SK-N-MC (cell line): Measurements from ENCODE around the gene PTCSC3.
A peak's percentile ranks its signal among the peaks of the same experiment; 100 is the strongest.

Experiments
- DNase-seq: peaks from one replicate; pipeline ENCODE4 v3.0.0-alpha.2; 2011; ENCODE audit warnings: low read depth, low spot score
- H3K27ac ChIP-seq: fragments of 200-600 bp; sonication (generic); 2 replicates; pipeline ENCODE4 v1.5.1; 2016; ENCODE audit warnings: mixed run types
- H3K36me3 ChIP-seq: fragments of 200-600 bp; sonication (generic); 2 replicates; pipeline ENCODE4 v1.6.1; 2017; ENCODE audit warnings: antibody characterized with exemption, low read length, mixed read lengths; ENCODE audit not compliant: insufficient read depth
- H3K4me3 ChIP-seq: fragments of 200-600 bp; sonication (generic); 2 replicates; pipeline ENCODE4 v1.5.1; 2016
- H3K9ac ChIP-seq: fragments of 200-600 bp; sonication (generic); 2 replicates; pipeline ENCODE4 v1.8.0; 2017; ENCODE audit warnings: mixed run types, mixed read lengths; ENCODE audit not compliant: insufficient read length
- H3K9me3 ChIP-seq: fragments of 200-600 bp; sonication (generic); 2 replicates; pipeline ENCODE4 v1.6.1; 2017; ENCODE audit warnings: low read depth, mild to moderate bottlenecking, antibody characterized with exemption, low read length, moderate library complexity, mixed read lengths
- EZH2 ChIP-seq: fragments of 200-600 bp; sonication (generic); IDR thresholded peaks from one replicate; pipeline ENCODE4 v1.6.1; 2017; ENCODE audit warnings: antibody characterized with exemption
- FOXP2 ChIP-seq: optimal IDR thresholded peaks from 2 replicates; pipeline ENCODE3; 2011; ENCODE audit warnings: mild to moderate bottlenecking, moderate library complexity; ENCODE audit not compliant: insufficient read depth; ENCODE audit errors: extremely low read length, control extremely low read depth
- POLR2AphosphoS5 ChIP-seq: IDR thresholded peaks from 2 replicates; pipeline ENCODE4 v1.6.1; 2012; ENCODE audit warnings: mild to moderate bottlenecking, low read depth, low read length, borderline replicate concordance

PTCSC3 gene

DNA sequence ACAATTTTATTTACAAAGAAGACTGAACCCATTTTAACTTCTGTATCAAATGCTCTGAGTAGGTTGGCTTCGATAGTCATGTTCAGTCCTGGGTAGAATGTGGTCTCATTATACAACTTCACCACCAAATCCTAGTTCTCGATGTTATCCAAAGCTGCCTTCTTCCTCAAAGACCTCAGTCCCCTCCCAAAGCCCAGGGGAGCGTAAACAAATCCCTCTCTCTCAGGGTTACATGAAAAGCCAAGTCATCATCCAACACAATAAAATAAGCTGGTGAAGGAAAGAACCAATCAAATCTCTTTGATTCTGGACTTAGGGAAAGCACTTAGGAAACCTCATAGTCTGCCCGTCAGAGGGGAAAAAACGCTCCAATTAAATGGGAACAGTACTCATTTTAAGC lies 9.1 kb downstream of the PTCSC3 start:
- DNase-seq: no peak

GRCh38 chr14:36163451-36163850 lies 13.1 kb downstream of the PTCSC3 start:
- TF ChIP-seq POLR2AphosphoS5: no peak
- no peak for TF ChIP-seq EZH2
- no peak for TF ChIP-seq FOXP2
- Histone ChIP-seq H3K27ac (no peak overlapping the region), H3K36me3 (peaks cover 2% of the 10 kb centered on the region; the same call in 1 of the 2 replicates), H3K4me3 (no peak overlapping the region), H3K9ac (no peak overlapping the region), H3K9me3 (no peaks in the 10 kb centered on the region)
- no peak for DNase-seq

More for the DNA sequence above, 9.1 kb downstream of the PTCSC3 start:
- Histone ChIP-seq H3K9me3 (no peaks in the 10 kb centered on the region), H3K4me3 (0 out of 2 replicates have a peak overlapping the region, but pooled peaks have one; percentile 0), H3K36me3 (peaks cover under 1% of the 10 kb centered on the region; the same call in 1 of the 2 replicates), H3K9ac (no peak overlapping the region), H3K27ac (peak overlapping the region; percentile 19; the same call in 1 of the 2 replicates)
- TF ChIP-seq EZH2 (no peak), FOXP2 (no peak), POLR2AphosphoS5 (no peak)

DNA sequence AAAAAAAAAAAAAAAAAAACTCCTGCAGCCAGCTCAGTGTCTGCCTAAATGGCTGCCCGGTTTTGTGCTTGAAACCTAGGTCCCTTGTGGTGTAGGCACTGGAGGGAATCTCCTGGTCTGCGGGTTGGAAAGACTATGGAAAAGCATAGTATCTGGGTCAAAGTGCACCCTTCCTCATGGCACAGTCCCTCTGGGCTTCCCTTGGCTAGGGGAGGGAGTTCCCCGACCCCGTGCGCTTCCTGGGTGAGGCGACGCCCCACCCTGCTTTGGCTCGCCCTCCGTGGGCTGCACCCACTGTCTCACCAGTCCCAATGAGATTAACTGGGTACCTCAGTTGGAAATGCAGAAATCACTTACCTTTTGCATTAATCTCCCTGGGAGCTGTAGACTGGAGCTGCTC lies 14.3 kb downstream of the PTCSC3 start:
- no peak for TF ChIP-seq POLR2AphosphoS5
- H3K4me3 ChIP-seq: no peak overlapping the region
- DNase-seq: no peak
- no peaks in the 10 kb centered on the region for H3K9me3 ChIP-seq
- H3K27ac ChIP-seq: no peak overlapping the region
- H3K9ac ChIP-seq: no peak overlapping the region
- peaks cover 2% of the 10 kb centered on the region; the same call in 1 of the 2 replicates for H3K36me3 ChIP-seq

DNA sequence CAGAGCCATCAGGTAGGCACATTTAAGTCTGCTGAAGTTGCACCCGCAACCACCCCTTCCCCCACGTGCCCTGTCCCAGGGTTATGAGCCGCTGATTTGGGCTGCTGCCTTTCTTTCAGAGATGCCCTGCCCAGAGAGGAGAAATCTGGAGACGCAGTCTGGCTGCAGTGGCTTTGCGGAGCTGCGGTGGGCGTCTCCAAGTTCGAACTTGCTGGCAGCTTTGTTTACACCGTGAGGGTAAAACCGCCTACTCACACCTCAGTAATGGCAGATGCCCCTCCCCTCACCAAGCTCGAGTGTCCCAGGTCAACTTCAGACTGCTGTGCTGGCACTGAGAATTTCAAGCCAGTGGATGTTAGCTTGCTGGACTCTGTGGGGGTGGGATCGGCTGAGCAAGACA lies 14.7 kb downstream of the PTCSC3 start:
- TF ChIP-seq FOXP2: no peak
- no peak for TF ChIP-seq EZH2
- no peak for TF ChIP-seq POLR2AphosphoS5

DNA sequence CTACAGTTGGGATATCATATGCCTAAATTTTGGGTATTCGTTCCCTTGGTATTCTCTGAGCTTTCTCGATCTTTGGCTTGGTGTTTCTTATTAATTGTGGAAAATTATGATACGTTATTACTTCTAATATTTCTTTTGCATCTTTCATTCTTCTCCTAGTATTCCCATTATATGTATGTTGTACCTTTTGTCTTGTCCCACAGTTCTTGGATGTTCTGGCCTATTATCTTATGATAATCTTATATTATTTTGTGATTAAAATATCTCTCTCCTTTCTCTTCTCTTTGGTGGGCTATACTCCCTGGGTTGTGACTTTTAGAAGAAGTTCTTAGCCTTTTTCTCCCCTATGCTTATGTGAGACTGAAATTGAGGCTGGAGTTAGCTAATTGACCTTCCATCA lies 25.2 kb downstream of the PTCSC3 start:
- Histone ChIP-seq H3K9ac (no peak overlapping the region), H3K27ac (no peak overlapping the region), H3K4me3 (no peak overlapping the region), H3K36me3 (no peaks in the 10 kb centered on the region), H3K9me3 (no peaks in the 10 kb centered on the region)
- DNase-seq: no peak
- TF ChIP-seq FOXP2 (no peak), POLR2AphosphoS5 (no peak), EZH2 (no peak)

More for the DNA sequence above, 14.7 kb downstream of the PTCSC3 start:
- Histone ChIP-seq H3K4me3 (no peak overlapping the region), H3K27ac (no peak overlapping the region), H3K9me3 (no peaks in the 10 kb centered on the region; the same call in 1 of the 2 replicates), H3K9ac (no peak overlapping the region), H3K36me3 (peaks cover 2% of the 10 kb centered on the region; the same call in 1 of the 2 replicates)
- no peak for DNase-seq

DNA sequence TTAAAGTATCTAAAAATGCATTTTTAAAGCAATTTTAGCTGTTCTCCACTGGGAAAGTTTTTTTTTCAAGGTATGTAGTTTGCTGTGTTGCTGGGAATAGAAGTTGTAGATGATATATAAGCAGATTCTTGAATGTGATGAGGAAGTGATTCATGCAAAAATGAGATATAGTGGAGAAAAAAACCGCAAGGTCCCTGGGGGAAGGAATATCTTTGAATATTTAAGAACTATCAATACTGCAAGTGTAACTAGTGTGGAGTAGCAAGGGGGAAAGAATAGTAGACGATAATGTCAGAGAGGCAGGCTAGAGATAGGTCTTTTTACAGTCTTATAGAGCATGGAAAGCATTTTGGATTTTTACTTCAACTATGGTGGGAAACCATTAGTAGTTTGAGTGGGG lies 42.5 kb downstream of the PTCSC3 start:
- Histone ChIP-seq H3K9me3 (no peaks in the 10 kb centered on the region), H3K27ac (no peak overlapping the region), H3K4me3 (no peak overlapping the region), H3K9ac (no peak overlapping the region), H3K36me3 (no peaks in the 10 kb centered on the region)
- DNase-seq: peak; percentile 75
- TF ChIP-seq EZH2 (no peak), FOXP2 (no peak), POLR2AphosphoS5 (no peak)

DNA sequence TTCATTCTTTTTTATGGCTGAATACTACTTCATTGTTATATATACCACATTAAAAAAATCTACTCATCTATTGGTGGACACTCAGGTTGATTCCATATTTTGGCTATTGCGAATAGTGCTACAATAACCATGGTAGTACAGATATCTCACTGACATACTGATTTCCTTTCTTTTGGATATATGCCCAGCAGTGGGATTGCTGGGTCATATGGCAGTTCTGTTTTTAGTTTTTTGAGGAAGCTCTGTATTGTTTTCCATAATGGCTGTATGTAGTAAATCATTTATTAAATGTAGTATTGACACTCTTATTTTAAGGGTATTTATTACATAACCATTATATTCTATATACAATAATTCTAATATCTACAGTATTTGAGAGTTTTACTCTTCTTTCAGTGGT lies 43.7 kb downstream of the PTCSC3 start:
- H3K9ac ChIP-seq: no peak overlapping the region
- H3K27ac ChIP-seq: no peak overlapping the region
- H3K4me3 ChIP-seq: no peak overlapping the region
- no peaks in the 10 kb centered on the region for H3K36me3 ChIP-seq
- no peak for TF ChIP-seq FOXP2
- no peak for TF ChIP-seq EZH2
- no peak for DNase-seq
- H3K9me3 ChIP-seq: no peaks in the 10 kb centered on the region

- no peaks in the 10 kb centered on the region for H3K36me3 ChIP-seq
- no peak for TF ChIP-seq EZH2
- no peak for TF ChIP-seq FOXP2
- TF ChIP-seq POLR2AphosphoS5: no peak
- H3K27ac ChIP-seq: no peak overlapping the region
- no peaks in the 10 kb centered on the region for H3K9me3 ChIP-seq
- no peak for DNase-seq
- H3K4me3 ChIP-seq: no peak overlapping the region
- no peak overlapping the region for H3K9ac ChIP-seq
These were observed 46.3 kb downstream of the PTCSC3 start for GRCh38 chr14:36130186-36130585.

GRCh38 chr14:36129181-36129580 lies 47.3 kb downstream of the PTCSC3 start:
- no peak for TF ChIP-seq POLR2AphosphoS5
- no peak for TF ChIP-seq EZH2
- no peak for TF ChIP-seq FOXP2
- Histone ChIP-seq H3K27ac (no peak overlapping the region), H3K4me3 (no peak overlapping the region), H3K9ac (no peak overlapping the region), H3K9me3 (no peaks in the 10 kb centered on the region), H3K36me3 (no peaks in the 10 kb centered on the region)
- DNase-seq: no peak
